HG03342 (cell line): ENCODE data around the gene CENPM.

Source experiments
- ATAC-seq: cut with Tn5 transposase; IDR thresholded peaks from one replicate; pipeline ENCODE4 v1.9.1; 2021; ENCODE audit warnings: mild to moderate bottlenecking, moderate library complexity; ENCODE audit not compliant: unreplicated experiment

CENPM gene

GRCh38 chr22:41900652-41901312 lies 46.2 kb downstream of the CENPM start:
- ATAC-seq, result no peak

DNA sequence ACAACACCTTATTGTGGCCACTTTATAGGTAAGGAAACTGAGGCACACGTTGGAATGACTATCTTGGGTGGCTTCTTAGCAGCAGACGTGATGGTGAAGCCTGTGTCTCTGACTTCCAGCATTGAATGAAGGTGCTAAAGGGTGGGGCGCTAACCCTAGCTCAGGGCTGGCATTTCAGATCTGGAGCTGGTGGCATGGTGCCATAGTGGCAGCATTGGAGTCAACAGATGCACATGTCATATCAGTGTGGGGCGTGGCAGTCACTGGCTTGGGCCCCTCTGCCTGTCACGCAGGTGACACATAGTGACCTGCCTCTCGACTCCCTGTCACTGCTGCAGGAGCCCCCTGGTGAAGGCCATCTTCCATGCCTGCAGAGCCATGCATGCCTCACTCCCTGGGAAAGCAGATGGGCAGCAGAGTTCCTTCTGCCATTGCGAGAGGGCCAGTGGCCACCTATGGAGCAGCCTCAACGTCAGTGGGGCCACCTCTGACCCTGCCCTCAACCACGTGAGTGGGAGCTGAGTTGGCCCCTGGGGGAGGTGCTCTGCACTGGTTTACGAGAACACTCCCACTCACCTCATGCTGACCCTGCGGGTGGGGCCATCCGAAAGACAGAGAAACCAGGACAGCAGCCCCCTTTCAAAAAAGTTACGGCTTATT lies 46.8 kb downstream of the CENPM start:
- ATAC-seq, result no peak

DNA sequence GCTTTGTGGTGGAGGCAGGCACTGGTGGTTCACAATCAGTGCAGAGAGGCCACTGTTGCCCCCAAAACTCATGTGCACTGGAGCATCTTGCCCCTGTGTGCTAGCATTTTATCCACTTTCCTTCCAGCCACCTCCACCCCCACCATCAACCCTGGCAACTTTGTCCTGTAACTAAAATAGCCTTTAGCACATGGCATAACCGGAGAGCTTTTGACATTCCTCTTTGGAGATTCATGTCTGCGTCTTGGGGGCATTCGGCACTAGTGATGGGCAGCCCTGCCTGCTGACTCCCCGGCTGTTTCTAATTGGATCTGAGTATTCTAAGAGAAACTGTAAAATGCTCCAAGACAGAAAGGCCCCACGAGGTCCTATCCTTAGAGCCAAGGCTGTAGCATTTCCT lies 47.8 kb downstream of the CENPM start:
- no peak for ATAC-seq

GRCh38 chr22:41898645-41899044 lies 48.3 kb downstream of the CENPM start:
- ATAC-seq, result no peak

- ATAC-seq, result no peak
Observed at GRCh38 chr22:41893591-41894375, 53.2 kb downstream of the CENPM start.

DNA sequence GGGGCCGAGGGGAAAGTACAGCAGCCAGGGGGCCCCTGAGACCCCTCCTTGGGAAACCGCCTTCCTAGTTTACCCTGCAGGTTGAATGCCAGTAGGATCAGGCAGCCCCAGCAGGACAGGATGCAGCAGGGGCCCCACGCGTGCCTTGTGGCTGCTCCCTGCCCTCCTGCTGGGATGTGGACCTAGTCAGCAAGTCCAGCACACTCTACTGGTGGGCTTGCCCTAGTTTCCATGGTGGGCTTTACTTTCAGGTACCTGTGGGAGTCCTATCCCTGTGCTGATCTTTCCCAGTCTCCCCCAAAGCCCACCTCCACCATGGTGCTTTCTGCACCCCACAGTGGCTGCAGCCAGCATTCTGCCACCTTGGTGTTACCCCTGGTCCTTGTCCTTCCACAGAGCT lies 54.2 kb downstream of the CENPM start:
- no peak for ATAC-seq

DNA sequence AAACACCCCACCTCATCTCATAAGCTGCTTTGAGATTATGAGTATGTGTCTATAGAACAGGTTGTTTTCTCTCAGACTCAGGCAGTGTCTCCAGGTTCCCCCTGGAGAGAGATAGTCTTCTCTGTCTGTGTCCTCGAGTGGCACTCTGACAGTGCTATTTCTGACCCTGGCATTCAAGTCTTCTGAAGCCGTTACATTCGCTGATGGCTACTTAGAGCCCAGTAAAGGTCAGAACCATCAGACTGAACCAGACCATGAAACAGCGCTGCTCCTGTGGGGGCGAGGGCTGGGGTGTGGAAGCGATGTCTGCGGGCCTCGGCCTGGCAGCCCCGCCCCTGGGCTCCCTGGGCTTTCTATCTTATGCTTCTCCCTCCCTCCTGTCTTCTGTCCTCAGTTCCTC lies 55.5 kb downstream of the CENPM start:
- no peak for ATAC-seq
